Measurements from ENCODE around the gene CNTN5.
A peak's percentile ranks its signal among the peaks of the same experiment; 100 is the strongest.

The CNTN5 gene

DNA sequence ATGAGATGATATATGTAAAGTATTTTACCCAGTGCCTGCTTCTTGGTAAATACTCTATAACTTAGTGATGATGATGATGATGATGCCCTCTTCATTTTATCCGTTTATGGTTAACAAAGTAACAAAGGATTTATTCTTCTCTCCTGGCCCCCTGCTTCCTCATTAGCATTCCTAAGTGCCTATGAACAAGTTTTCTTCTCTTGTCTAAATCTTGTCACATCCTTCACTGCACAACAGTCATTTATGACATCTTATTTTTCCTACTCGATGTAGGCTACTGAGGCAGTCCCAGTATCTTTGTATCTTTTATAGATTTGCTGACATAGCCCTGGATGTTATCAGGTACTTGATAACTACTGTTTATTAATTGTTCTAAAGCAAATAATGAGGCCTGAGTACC, 911.9 kb downstream of the CNTN5 start:
- no peak for DNase-seq (ENCODE audit: low spot score)

DNA sequence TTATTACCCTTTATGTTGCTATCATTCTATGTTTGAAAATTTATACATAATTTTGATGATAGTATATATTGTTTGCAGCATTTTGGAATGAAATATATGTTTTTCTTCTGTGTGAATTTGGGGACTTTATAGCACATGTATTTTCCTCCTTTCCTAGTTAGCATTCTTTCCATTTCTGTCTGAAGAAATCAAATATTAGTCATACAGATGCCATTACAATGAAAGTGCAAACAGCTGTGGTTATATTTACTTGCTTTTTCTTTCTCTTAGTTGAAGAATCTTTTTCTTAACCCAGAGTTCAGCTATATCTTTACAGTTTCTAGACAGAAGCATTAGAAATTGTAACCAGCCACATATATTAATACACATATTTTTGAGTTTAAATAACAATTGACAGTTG, 913.3 kb downstream of the CNTN5 start:
- DNase-seq (ENCODE audit: low spot score): no peak

DNA sequence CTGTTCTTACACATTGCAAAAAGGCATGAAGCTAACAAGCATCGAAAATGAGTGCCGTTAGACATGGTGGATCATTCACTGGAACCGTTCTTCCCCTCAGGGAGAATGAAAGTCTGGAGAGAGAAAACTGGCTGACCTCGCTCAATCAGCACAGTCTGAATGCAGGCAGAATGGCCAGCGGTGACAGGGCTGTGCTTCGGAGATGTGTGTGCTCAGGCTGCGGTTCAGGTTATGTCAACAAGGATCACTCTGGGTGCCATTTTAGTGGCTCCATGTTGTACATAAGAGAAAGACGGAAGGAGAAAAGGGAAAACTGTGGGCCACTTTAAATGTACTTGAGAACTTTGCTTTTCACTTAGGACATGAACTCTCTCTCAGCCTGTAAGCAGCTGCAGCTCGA, 916.6 kb downstream of the CNTN5 start:
- no peak for DNase-seq (ENCODE audit: low spot score)

DNA sequence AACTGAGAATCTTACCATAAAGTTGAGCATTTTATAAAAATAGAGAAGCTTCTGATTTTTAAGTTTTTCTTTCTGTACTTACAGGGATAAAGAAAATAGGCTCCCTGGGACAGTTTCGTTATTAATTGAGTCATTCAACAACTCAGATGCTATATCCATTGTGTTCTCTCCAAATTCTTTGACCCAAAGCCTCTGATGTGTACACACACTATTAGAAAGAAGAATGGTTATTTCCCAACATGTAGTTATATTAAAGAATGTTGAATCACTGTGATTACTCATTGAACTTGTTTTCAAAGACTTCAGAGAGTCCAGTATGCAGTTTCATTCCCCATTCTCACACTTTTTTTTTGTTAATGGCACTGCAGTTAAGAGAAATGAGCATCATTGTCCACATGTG, 932.1 kb downstream of the CNTN5 start:
- DNase-seq (ENCODE audit: low spot score): no peak

DNA sequence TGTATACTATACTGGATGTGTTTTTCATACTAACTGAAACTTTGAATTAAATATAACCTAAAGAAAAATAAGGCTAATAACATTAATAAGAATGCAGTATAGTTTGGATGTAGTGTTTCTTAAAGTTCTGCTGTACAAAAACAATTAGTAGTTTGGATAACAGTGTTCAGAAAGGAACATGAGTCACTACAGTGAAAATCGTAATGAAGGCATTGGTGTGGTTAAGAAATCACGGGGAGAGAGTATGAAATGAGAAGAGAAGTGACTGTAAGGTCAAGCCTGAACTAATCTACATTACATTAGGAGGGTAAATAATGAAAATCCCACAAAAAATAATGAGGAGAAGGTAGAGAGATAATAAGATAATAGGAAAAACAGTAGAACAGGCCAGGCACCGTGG, 939.8 kb downstream of the CNTN5 start:
- DNase-seq (ENCODE audit: low spot score): no peak

DNA sequence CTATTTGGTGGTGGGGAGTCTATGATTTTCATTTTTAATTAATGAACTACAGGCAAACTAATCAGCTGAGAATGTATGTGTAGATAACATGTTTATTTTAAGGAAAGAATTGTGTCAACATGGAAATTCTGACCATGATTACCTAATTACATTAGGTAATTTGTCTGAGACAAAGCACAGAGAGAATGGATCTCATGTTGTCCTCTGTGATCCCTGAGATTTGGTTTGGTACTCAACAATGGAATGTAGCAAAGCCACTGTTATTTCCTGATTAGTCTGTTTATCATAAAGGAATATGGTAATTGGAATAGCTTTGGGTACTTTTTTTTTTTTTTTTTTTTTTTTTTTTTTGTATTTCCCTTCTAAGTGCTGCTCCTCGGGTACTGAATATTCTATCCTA, 947.6 kb downstream of the CNTN5 start:
- no peak for DNase-seq (ENCODE audit: low spot score)

DNA sequence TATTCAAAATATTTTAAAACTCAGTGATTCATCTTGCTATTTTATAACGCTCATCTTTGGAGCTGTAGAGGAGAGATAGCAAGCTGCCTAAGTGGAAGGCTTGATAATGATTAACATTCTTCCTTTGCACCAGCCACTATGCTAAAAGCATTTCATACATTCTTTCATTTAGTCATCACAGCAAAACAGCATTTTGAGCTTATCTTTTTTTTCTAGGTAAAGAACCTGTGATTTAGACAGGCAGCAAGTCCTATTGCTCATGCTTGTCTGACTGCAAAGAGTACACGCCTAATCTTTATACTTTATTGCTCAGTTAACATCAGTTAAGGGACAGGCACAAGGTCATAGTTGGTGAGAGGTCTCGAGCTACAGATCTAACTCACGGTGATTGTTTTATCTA, 953.2 kb downstream of the CNTN5 start:
- no peak for DNase-seq (ENCODE audit: low spot score)

DNA sequence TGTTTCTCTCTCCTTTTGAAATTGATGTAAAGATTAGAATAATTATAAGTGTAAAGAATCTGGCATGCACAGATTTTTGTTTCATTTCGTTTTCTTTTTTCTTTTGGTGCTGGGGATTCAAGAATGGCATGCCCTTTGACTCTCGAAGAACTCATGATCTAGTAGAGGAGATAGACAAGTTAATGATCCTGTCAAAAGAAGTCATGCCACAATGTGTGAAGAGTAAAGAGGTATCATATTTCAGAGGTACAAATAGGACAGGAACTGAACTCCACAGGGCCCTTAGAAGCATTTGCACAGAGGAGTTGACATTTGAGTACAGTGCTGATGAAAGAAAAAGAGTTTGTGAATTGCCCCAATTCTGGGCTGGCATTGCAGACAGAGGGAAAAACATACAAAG, 958.3 kb downstream of the CNTN5 start:
- no peak for DNase-seq (ENCODE audit: low spot score)

DNA sequence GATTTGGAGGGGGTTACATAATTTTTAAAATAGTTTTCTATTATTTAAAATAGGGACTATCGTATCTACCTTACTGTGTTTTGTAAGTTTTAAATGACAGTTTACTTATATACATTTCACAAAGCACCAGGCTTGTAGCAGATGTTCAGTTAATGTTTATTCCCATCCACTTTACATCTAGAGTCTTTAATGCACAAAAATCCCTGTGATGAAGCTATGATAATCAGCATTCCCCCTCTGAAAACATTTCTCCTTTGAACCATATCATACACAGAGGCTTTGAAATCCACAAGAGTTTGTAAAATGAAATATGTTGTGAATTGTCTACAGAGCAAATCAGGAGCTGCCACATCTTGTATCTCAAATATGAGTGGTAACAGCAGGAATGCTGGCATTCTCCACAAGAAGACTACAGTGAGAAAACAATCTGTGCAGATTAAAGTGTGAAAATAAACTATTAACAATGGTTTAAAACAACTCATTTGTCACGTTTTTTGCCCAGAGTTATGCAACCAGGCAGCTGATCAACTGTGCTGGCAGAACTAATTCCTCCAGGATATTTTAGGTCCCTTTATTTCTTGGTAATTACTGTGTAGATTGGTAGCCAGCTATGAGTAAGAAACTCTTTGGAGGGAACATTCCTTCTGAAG, 967.2 kb downstream of the CNTN5 start:
- DNase-seq (ENCODE audit: low spot score): no peak

DNA sequence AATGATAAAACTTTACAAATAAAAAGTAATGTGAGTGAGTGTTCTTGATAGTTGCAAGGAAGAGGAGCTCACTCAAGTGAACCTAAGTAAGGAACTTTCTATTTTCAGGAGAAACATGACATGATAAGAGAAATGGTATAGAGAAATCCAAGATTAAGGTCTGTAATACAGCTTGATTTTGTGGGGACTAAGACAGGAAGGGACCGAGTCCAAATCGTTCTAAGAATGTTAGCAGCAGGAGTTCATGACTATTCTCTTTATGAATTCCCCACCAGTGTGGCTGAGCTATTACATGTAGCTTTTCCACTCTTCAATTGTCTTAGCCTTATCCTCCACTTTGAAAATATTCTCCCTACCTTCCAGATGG, 967.7 kb downstream of the CNTN5 start:
- no peak for DNase-seq (ENCODE audit: low spot score)

DNA sequence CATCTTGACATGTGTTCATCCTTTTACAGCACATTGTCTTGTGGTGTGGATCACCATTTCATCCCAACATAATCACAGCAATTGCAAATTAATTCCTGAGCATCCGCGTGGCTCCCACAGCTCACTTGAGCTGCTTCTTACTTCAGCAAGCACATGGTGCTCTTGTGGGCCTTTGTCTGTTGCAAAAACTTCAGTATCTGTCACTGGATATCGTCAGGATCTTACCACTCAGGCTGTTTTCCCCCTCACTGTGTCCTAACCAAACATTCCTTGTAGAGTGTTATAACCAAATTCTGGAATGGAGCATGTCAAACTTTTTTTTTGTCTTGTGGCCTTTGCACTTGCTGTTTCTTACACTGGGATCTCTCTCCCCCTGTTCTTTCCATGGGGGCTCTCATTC, 983.2 kb downstream of the CNTN5 start:
- DNase-seq (ENCODE audit: low spot score): no peak

DNA sequence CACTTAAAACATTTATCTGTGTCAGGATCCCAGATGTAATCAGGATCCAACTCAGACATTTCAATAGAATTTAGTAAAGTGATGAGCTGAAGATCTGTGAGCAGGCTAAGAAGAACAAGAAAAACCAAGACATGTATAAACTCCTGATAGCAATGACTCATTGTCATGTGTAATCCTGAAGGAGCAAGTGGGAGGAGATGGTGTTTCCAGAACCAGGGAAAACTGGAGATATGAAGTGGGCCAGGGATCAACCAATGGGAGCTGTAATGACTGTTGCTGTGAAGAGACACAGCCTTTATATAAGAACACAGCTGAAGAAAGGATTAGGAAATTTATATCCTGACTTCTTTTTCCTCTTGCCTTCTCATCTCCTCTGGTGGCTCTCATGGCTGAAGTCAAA, 983.8 kb downstream of the CNTN5 start:
- no peak for DNase-seq (ENCODE audit: low spot score)

DNA sequence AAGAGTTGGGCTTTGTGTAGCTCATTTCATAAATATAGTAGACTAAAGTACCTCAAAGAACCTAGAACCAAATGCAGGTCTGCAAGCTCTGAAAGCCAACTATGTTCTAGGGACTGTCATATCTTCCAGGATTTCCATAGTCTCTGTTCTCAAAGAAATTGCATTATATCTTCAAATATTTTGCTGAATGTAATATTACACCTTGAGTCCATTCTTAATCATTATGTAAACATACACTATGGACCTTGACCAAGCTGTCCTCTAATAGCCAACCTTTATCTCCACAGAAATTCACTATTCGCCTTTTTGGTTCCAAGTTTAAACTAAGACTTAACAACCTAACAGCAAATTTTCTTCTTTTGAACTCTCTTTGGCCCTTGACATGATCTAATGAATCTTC, 987.7 kb downstream of the CNTN5 start:
- no peak for DNase-seq (ENCODE audit: low spot score)

DNA sequence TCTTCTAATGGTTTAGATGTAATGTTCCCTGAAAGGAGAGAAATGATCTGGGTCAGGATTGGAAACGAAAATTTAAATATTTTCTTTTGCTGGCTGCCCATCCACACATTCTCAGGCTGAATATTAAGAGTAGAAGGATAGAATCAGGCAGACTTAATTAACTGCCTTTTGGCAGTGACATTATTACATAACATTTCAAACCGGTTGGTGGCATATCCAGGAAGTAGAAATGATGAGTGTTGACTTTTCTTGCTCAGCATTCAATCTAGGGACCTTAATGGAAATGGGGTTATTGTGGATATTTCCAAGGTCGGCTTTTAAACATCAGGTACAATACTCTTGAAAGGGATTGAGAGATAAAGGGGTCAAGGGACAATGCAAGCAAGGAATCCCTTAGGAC, 989.0 kb downstream of the CNTN5 start:
- no peak for DNase-seq (ENCODE audit: low spot score)

DNA sequence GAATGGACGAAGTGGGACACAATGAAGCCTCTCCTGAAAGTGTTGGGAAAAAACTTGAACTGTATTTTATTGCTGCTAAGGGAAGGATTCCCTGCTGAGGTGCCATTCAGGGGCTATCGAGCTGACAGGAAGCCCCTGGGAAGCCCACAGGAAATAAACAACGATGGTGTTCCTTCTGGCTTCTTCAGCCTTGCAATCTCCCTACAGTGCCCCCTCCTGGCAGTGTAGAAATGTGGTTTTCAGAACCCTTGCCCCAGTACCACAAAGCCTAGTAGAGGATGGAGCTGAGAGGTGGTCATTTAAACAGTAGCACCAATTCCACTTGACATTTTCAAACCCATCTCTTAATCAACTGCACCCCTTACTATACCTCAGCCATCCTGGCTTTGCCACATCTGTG, 989.6 kb downstream of the CNTN5 start:
- DNase-seq (ENCODE audit: low spot score): no peak

DNA sequence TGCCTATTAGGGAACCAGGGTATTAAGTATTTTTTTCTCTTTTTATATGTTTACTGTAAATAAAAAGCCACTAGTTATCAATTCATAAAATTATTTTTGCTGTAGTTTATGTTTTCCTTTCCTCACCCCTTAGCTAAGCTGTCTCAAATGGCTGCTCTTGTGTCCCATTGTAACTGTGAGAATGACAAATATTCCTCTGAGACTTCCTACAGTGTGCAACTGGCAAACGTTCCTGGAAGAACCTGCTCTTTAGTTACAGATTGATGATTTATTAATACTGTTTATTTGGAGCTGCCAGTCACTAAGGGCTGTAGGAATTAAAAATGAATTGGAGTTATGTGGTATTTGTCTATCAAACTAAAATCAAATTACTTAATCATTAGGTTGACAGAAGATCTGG, 990.9 kb downstream of the CNTN5 start:
- no peak for DNase-seq (ENCODE audit: low spot score)

DNA sequence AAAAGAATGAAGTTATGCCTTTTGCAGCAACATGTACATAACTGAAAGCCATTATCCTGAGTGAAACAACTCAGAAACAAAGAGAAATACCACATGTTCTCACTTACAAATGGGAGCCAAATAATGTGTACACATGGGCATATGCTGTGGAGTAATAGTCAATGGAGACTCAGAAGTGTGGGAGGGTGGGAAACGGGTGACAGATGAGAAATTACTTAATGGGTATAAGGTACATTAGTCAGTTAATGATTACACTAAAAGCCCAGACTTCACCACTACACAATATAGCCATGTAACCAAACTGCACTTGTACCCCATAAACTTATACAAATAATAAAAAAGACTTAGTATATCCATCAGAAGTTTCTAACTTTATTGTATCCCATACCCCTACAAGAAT, 992.3 kb downstream of the CNTN5 start:
- DNase-seq (ENCODE audit: low spot score): peak; percentile 37

DNA sequence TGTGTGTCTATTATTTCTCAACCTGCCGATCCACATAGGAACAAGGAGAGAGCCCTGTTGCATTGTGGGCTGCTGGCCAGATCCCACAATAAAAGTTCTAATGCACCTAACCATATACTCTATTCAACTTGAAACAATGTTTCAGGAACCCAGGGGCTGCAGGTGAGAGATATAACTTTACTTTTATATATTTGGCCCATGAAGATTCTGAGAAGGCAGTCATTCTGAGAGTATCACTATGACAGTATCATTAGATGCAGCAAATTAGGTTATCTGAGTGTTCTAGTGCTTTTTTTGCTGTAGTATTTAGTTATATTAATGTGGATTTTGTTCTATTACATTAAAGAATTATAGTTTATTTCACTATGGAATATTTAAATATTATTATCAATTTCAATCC, 1011.2 kb downstream of the CNTN5 start:
- no peak for DNase-seq (ENCODE audit: low spot score)

DNA sequence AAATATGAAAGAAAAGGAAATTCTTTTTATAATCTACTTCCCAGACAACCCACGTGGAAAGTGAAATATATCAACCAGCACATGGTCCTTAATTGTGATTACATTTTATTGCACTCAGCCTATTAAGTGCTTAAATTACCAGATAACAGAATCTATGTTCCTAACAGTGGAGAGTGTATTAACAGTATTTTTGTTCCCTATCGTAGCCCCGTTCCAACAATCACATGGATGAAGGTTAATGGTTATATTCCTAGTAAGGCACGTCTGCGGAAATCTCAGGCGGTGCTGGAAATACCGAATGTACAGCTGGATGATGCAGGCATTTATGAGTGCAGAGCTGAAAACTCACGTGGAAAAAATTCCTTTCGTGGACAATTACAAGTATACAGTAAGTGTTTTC, 1040.3 kb downstream of the CNTN5 start:
- DNase-seq (ENCODE audit: low spot score): no peak

DNA sequence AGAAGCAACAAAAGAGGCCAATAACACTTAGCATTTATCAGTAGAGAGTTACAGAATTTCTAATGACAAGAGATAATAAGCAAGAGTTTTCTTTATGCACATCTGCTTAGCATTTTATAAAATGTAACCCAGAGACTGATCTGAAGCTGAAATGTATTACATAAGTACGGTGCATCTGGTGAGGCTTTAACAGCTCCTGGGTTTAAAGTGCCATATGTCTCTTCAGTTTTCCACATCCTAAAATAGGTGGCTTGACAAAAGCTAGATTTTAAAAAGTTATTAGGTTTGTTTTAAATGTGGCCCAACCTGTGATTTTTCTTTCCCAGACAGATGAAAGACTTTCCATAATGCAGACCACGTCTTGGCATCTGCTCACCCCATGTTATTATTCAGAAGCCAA, 1045.7 kb downstream of the CNTN5 start:
- no peak for DNase-seq (ENCODE audit: low spot score)

DNA sequence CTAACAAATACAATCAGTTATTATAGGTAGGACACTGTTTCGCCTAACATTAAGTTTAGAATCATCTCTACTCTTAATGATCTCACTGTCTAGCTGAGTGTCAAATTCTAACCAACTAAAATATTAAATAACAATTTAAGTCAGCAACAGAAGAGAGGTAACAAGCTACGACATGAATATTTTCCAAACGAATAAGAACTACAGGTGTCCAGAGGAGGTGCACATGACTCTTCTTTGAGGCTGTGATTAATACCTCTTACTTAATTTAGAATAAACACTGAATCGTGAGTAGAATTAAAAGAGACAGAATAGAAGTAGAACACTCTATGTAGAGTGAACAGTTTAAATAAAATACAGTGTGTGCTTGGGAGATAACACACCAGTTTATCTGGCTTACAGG, 1047.4 kb downstream of the CNTN5 start:
- no peak for DNase-seq (ENCODE audit: low spot score)

DNA sequence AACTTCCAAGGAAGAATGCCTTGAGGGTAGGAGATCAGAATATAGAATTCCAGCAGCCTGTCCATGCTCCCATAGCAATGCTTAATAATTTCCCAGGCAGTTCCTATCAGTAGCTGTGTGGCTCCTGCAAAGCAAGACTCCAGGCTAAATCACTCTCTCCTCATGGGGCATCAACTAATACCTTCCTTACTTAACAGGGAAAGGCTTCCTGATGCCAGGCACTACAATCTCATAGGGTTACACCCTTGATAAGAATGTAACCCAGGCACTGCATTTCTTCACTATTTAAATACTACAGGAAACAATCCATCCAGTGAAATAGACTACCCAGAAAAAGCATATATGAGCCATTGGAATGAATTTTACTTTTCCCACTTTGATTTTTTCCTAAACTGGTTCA, 1051.4 kb downstream of the CNTN5 start:
- DNase-seq (ENCODE audit: low spot score): no peak

DNA sequence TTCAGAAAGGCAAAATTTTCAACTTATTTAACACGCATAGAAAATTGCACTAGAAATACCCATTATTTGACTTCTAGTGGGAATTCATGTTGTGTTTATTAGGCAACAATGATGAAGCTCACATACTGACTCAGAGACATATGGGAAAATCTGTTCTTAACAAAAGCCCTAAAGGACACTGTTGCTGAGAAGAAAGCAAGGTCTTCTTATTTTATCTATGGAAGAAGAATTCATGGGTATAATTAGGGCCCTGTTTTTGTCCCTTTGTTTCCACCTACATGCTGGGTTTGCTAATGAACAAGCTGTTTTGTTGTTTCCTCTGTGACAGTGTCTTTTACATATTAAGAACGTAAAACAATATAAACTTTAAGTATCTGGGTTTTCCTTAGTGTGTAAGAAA, 1059.6 kb downstream of the CNTN5 start:
- no peak for DNase-seq (ENCODE audit: low spot score)

DNA sequence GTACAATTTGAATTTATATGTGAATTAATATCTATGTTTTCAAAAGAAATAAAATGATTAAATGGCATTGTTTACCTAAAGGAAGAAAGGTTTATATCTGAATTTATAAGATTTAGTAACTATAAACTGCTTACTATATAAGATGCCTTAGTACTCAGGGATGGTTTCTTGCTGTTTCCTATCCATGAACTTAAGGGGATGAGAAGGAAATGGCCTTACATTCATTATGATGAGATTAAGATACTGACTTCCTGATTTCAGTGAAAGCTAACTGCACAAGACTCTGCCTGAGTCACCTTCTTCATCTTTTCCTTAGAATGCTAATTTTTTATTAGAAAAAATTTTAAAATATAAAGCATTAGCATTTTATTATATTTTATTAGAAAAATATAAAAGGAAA, 1060.1 kb downstream of the CNTN5 start:
- no peak for DNase-seq (ENCODE audit: low spot score)

DNA sequence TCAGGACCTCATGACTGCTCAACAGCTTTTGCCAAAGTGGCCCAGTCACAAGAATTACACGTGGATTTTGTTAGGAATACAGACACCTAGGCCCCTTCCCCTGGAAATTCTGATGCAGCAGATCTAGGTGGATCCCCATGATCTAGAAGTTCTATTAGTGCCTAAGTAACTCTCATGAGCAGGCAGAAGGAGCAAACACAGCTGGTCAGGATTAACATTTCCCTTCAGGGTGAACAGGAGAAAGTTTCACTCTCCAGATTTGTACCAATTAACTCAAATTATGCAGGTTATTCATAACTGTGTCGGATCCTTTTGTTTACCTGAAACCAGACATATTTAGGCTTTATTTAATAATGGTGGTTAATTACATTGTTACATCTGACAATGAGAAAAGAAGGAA, 1072.9 kb downstream of the CNTN5 start:
- no peak for DNase-seq (ENCODE audit: low spot score)

Measured in Ammon's horn (tissue), 1 donor.